KMS-11 (cell line): Measurements from ENCODE around the gene PGRMC1.

ENCODE experiments used
- H2AFZ ChIP-seq: fragments of 200-600 bp; sonication (generic); 2 replicates; pipeline ENCODE4 v1.6.1; 2016; ENCODE audit warnings: antibody characterized with exemption, mixed run types, low read depth
- H3K27ac ChIP-seq: fragments of 200-600 bp; sonication (generic); 2 replicates; pipeline ENCODE4 v1.6.1; 2016; ENCODE audit warnings: mild to moderate bottlenecking, mixed run types
- H3K27me3 ChIP-seq: fragments of 200-600 bp; sonication (generic); 2 replicates; pipeline ENCODE4 v1.6.1; 2017; ENCODE audit warnings: mild to moderate bottlenecking, low read depth, mixed run types, moderate library complexity; ENCODE audit not compliant: insufficient read depth
- H3K36me3 ChIP-seq: fragments of 200-600 bp; sonication (generic); 2 replicates; pipeline ENCODE4 v1.6.1; 2017; ENCODE audit warnings: mild to moderate bottlenecking, mixed run types; ENCODE audit not compliant: insufficient read depth
- H3K4me1 ChIP-seq: fragments of 200-600 bp; sonication (generic); 2 replicates; pipeline ENCODE4 v1.6.1; 2016; ENCODE audit warnings: mild to moderate bottlenecking, low read depth, mixed run types; ENCODE audit not compliant: poor library complexity, severe bottlenecking
- H3K4me2 ChIP-seq: fragments of 200-600 bp; sonication (generic); 2 replicates; pipeline ENCODE4 v1.7.0; 2016; ENCODE audit warnings: mild to moderate bottlenecking, mixed run types
- H3K4me3 ChIP-seq: fragments of 200-600 bp; sonication (generic); IDR thresholded peaks from 2 replicates; pipeline ENCODE4 v1.6.1; 2017; ENCODE audit warnings: low read depth, low read length, mixed read lengths; ENCODE audit not compliant: insufficient read depth
- H3K79me2 ChIP-seq: fragments of 200-600 bp; sonication (generic); 2 replicates; pipeline ENCODE4 v1.6.1; 2016; ENCODE audit warnings: low read depth, mixed run types; ENCODE audit not compliant: insufficient read depth
- H3K9ac ChIP-seq: fragments of 200-600 bp; sonication (generic); 2 replicates; pipeline ENCODE4 v1.6.1; 2016; ENCODE audit warnings: mild to moderate bottlenecking, mixed run types
- H4K20me1 ChIP-seq: fragments of 200-600 bp; sonication (generic); 2 replicates; pipeline ENCODE4 v1.6.1; 2016; ENCODE audit warnings: mild to moderate bottlenecking, mixed run types; ENCODE audit not compliant: insufficient read depth
- CTCF ChIP-seq: fragments of 200-600 bp; sonication (generic); conservative IDR thresholded peaks from 2 replicates; pipeline ENCODE4 v1.6.1; 2017; ENCODE audit warnings: low read depth, mild to moderate bottlenecking, antibody characterized with exemption, low read length, moderate library complexity, mixed read lengths

Gene PGRMC1

GRCh38 chrX:119235051-119235511 is 1.0 kb upstream of the PGRMC1 start:
- no peak overlapping the region for H3K27ac ChIP-seq
- H3K27me3 ChIP-seq, result no peaks in the 10 kb centered on the region
- H2AFZ ChIP-seq, result peak overlapping the region; percentile 87; the same call in 1 of the 2 replicates
- no peaks in the 10 kb centered on the region for H3K36me3 ChIP-seq
- no peak overlapping the region for H3K4me3 ChIP-seq
- H3K4me1 ChIP-seq, result peaks cover 35% of the 10 kb centered on the region
- H3K9ac ChIP-seq, result no peak overlapping the region
- H3K4me2 ChIP-seq, result no peak overlapping the region
- H4K20me1 ChIP-seq, result no peaks in the 10 kb centered on the region; the same call in 1 of the 2 replicates
- no peak for TF ChIP-seq CTCF
- H3K79me2 ChIP-seq, result peaks cover 31% of the 10 kb centered on the region

GRCh38 chrX:119236623-119237561 is 807 bp downstream of the PGRMC1 start:
- H3K27ac ChIP-seq, result peak overlapping the region; percentile 59
- peak overlapping the region; percentile 87 for H2AFZ ChIP-seq
- H3K79me2 ChIP-seq, result peaks cover 34% of the 10 kb centered on the region

GRCh38 chrX:119237562-119237942 is 1.5 kb downstream of the PGRMC1 start:
- Histone ChIP-seq H3K79me2 (peaks cover 34% of the 10 kb centered on the region), H3K9ac (peak overlapping the region; percentile 75; the same call in 1 of the 2 replicates)

More at GRCh38 chrX:119236623-119237561, 807 bp downstream of the PGRMC1 start:
- peaks cover 30% of the 10 kb centered on the region for H3K4me1 ChIP-seq
- no peaks in the 10 kb centered on the region for H3K27me3 ChIP-seq
- H3K9ac ChIP-seq, result peak overlapping the region; percentile 75
- H3K4me2 ChIP-seq, result peak overlapping the region; percentile 84
- H3K36me3 ChIP-seq, result no peaks in the 10 kb centered on the region
- H3K4me3 ChIP-seq, result no peak overlapping the region
- no peak for TF ChIP-seq CTCF
- H4K20me1 ChIP-seq, result no peaks in the 10 kb centered on the region; the same call in 1 of the 2 replicates

GRCh38 chrX:119238557-119238956 is 2.5 kb downstream of the PGRMC1 start:
- Histone ChIP-seq H3K36me3 (no peaks in the 10 kb centered on the region), H3K4me3 (no peak overlapping the region)
- TF ChIP-seq CTCF, result no peak

More at GRCh38 chrX:119237562-119237942, 1.5 kb downstream of the PGRMC1 start:
- peaks cover 30% of the 10 kb centered on the region for H3K4me1 ChIP-seq
- H3K4me2 ChIP-seq, result peak overlapping the region; percentile 84
- no peaks in the 10 kb centered on the region for H3K27me3 ChIP-seq
- H2AFZ ChIP-seq, result no peak overlapping the region
- no peak overlapping the region for H3K4me3 ChIP-seq
- H4K20me1 ChIP-seq, result no peaks in the 10 kb centered on the region; the same call in 1 of the 2 replicates
- H3K36me3 ChIP-seq, result no peaks in the 10 kb centered on the region
- TF ChIP-seq CTCF, result no peak
- H3K27ac ChIP-seq, result no peak overlapping the region; the same call in 1 of the 2 replicates

More at GRCh38 chrX:119238557-119238956, 2.5 kb downstream of the PGRMC1 start:
- Histone ChIP-seq H3K27ac (no peak overlapping the region), H2AFZ (no peak overlapping the region), H4K20me1 (no peaks in the 10 kb centered on the region; the same call in 1 of the 2 replicates), H3K79me2 (peaks cover 34% of the 10 kb centered on the region), H3K4me1 (peaks cover 30% of the 10 kb centered on the region), H3K4me2 (peak overlapping the region; percentile 51), H3K9ac (no peak overlapping the region), H3K27me3 (no peaks in the 10 kb centered on the region)
